AG20443 (cell line): ENCODE measurements around the gene FBH1.
"Not testable (repeated sequence)": the region's sequence is repeated elsewhere in the genome, so short reads cannot be mapped to it uniquely, and the experiment has no call there.

Experiments
- DNase-seq: peaks from one replicate; pipeline ENCODE4 v3.0.0; 2012; ENCODE audit warnings: low spot score, mixed read lengths

FBH1 gene

DNA sequence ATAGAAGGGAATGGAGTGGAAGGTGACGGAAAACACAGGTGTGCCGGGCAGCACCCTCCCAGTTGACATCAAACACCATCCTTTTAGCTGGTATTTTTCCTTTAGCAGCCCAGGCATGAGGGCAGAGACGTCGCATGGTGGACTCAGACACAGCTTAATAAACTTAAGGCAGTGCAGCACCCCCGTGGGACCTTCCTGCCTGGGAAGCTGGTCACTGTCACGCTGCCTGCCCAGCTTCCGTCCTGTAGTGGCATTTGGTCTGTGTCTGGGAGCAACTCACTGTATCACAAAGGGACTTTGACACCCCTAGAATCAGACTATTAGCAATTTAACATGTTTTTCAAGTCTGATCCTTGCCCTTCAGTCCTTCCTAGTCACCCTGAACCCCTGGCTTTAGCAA lies 51.5 kb downstream of the FBH1 start:
- no peak for DNase-seq

GRCh38 chr10:5942001-5942400 lies 52.0 kb downstream of the FBH1 start:
- no peak for DNase-seq

DNA sequence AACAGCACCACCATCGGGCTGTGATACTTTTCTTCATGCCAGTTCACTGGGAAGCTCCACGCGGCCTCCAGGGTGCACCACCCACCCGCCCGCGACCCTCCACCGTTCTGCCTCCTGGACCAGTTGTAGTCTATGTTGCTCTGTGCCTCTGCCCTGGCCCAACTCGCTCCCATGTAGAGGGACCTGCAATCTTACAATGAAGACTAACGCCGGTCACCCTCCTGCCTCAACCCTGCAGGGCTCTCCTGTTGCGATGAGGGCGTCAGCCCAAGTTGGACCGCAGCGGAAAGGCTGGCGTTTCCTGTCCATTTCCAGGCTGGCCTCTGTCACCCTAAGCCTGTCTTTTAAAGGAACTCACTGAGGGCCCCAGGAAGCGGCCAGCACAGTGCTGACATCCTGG lies 52.4 kb downstream of the FBH1 start:
- no peak for DNase-seq

GRCh38 chr10:5943536-5943935 lies 53.5 kb downstream of the FBH1 start:
- DNase-seq: peak; percentile 85

- DNase-seq: peak; percentile 92
These were observed 54.5 kb downstream of the FBH1 start for GRCh38 chr10:5944389-5945189.

- no peak for DNase-seq
These were observed 55.1 kb downstream of the FBH1 start for GRCh38 chr10:5945190-5945509.

GRCh38 chr10:5945561-5946418 lies 55.7 kb downstream of the FBH1 start:
- DNase-seq: peak; percentile 88

DNA sequence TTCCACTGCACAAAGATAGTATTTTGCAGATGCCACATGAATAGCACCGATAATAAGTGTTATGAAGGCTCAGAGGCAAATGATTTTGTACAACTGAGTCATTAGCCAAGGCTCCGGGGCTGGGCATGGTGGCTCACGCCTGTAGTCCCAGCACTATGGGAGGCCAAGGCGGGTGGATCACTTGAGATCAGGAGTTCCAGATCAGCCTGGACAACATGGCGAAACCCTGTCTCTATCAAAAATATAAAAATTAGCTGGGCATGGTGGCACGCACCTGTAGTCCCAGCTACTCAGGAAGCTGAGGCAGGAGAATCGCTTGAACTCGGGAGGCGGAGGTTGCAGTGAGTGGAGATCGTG lies 56.4 kb downstream of the FBH1 start:
- DNase-seq: not testable (repeated sequence)

DNA sequence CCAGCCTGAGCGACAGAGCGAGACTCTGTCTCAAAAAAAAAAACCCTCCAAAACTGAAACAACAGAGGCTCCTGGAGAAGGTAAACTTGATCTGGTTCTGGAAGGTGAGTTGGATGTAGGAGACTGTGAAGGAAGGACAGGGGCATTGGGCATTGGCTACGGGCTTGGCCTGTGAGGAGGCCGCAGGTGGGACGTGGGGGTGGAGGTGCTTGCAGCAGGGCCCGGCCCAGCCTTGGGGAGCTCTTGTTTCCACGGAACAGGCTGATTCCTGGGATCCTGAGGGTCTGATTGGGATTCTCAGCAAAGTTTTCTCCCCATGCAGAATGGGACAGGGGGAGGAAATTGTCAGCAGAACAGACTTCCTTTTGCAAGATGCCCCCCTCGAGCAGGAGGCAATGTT lies 56.7 kb downstream of the FBH1 start:
- DNase-seq: no peak

DNA sequence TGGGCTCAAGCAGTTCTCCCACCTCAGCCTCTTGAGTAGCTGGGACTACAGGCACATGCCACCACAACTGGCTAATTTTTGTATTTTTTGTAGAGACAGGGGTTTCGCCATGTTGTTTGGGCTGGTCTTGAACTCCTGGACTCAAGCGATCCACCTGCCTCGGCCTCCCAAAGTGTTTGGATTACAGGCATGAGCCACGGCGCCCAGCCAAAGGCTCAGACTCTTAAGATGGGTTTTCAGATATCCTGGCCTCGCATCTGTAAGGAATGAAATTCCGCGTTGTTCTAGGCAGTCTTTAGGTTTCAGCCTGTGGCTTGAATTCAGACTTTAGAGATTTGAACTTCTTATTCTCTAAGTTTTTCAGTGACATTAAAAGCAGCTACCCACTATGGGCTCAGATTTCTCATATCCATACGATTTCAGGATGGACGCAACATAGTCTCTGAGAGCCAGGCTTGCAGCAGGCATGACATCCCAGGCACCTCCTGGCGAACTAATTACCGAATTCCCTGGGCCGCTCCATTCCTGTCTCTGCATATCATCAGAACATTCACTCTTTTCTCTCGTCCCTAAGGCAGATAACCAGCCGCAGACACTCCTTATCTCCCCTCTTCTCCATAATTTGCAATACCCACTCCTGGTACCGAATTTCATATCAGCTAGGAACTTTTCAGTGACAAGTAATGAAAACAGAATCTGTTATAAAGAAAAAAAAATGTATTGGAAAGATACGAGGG lies 57.6 kb downstream of the FBH1 start:
- no peak for DNase-seq

- DNase-seq: no peak
These were observed 58.2 kb downstream of the FBH1 start for GRCh38 chr10:5948208-5948585.

GRCh38 chr10:5949009-5949759 lies 59.1 kb downstream of the FBH1 start:
- DNase-seq: peak; percentile 59

GRCh38 chr10:5951167-5951711 lies 61.2 kb downstream of the FBH1 start:
- no peak for DNase-seq

GRCh38 chr10:5951721-5952407 lies 61.8 kb downstream of the FBH1 start:
- DNase-seq: no peak

DNA sequence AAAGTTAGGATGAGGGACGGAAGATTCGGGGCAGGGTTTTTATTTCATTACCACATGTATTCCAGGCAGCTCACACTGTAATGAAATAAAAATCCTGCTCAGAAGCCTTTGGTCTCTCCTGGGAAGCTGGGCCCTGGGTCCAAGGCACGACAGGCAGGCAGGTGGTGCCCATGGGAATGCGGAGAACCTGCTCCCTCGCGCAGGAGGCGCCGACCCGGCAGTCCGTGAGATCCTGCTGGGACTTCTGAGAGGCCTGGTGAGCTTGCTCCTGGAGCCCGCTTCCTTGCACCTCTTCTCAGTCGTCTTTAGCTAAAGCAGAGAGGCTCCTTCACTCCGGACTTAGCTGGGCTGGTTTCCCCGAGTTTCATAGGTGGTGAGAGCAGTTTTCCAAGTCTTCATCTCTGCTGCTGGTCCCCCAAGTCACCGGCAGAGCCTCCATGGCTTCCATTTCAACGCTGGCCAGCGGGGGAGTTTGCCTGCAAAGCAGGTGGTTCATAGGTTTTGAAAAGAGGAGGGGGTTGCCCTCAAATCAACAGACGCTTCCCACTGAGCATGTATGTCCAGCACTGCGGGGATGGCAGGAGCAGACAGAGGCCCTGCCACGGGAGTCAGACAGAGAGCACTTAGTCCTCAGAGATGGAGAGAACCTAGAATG lies 62.8 kb downstream of the FBH1 start:
- no peak for DNase-seq

DNA sequence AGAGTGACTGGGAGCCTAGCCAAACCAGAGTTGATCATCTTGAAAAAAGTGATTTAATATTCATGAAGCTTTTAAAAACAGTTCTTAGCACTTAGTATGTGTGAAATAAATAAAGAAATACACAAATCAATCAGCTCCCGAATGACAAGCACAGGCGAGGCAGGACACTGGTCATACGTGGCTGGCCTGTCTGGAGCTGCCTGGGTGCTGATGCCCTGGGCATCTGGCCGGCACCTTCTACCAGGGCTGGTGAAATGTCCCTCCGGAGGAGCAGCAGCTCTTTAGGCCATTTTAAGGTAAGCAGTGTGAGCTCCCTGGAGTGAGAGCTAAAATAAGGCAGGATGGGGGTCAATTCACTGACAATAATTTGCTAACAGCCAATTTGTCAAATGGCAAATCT lies 63.6 kb downstream of the FBH1 start:
- DNase-seq: no peak

DNA sequence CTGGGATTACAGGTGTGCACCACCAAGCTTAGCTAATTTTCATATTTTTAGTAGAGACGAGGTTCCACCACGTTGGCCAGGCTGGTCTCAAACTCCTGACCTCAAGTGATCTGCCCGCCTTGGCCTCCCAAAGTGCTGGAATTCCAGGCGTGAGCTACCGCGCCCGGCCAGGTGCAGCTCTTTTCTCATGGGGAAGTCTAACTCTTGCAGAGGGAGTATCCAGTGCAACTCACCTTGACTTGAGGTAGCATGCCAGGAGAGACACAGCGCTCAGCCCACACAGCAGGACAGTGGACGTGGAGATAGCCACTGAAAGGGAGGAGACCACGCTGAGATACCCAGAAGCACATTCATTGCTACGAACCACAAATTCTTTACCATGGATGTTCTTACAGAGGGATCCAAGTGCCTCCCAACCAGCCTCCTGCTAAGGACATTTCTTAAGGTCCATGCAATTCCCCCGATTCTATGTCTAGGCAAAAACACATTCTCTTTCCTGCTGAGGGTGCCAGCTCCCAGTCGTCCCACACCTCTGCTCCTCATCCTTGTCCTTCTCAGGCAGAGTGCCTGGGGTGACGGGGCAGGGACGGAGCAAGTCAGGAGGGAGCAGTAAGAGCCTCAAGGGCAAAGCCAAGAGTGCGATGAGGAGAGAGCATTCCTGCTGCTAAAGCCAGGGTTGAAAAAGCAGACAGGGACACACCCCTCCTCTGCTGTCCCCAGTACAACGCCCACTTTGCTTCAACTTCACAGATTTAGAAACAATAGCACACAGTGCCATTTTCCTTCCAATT lies 66.3 kb downstream of the FBH1 start:
- no peak for DNase-seq

DNA sequence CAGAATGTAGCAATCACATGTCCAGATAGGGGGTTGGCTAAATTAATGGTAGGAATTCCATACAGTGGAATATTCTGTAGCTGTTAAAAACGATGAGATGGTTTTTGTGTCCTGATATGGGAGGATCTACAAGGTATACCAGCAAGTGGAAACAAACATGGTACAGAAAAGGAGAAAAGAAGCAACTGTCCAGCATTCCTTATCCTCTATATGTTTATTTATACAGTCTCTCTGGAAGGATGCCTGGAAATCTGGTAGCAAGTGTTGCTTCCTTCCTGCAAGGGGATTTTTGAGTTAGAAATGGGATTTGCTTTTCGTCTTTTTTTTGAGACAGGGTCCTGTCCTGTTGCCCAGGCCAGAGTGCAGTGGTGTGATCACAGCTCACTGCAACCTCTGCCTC lies 68.0 kb downstream of the FBH1 start:
- DNase-seq: no peak

DNA sequence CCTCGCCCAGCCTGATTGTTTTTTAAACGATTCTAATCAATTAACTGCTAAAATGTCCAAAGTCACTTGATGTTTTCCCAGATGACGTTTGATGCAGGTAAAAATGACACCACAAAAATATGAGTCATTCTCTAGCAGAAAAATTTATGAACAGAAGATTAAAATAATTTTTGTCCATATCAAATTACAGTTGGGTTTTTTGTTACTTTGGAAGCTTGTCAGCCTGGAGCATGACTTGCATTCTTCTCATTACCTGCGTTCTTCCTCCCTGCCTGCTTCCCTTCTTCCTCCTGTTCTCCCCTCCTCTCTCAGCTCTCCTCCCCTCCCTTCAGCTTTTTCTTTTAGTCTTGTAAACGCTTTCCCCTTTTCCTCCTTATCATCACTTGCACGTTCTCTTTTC lies 68.6 kb downstream of the FBH1 start:
- DNase-seq: no peak

DNA sequence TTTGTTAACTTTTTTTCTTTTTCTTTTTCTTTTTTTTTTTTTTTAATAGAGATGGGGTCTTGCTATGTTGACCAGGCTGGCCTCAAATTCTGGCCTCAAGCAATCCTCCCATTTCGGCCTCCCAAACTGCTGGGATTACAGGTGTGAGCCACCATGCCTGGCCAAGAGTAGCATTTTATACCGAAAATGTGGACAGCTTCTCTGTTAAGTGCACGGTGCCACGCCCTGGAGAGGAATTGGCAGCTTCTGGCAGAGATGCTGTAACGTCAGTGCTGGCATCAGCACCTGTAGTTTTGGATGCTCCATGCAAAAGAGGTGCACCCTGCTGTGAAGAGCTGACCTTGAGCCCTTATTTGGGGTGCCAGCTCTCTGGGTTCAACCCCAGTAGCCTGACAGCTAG lies 69.1 kb downstream of the FBH1 start:
- no peak for DNase-seq
